Measurements from ENCODE around the gene FAM131C. TPM values are rescaled to one million over a fixed set of nuclear protein-coding genes. Genes with fewer than 3 reads are reported as not detected.
A peak's percentile ranks its signal among the peaks of the same experiment; 100 is the strongest.
"Not testable (repeated sequence)": the region's sequence is repeated elsewhere in the genome, so short reads cannot be mapped to it uniquely, and the experiment has no call there.

Gene FAM131C
- total RNA-seq, 2 donors from 2014 or later = 5.2 to 8.7 TPM

- no peak for DNase-seq (ENCODE audit: low spot score)
- H3K36me3 ChIP-seq = no peaks in the 10 kb centered on the region
- TF ChIP-seq CTCF (IDR thresholded peaks at IDR 0.05) = no peak
- no peaks in the 10 kb centered on the region for H3K9me3 ChIP-seq
- peaks cover 0 to 3% of the 10 kb centered on the region in 2 donors for H3K4me1 ChIP-seq
- no peak overlapping the region for H3K4me3 ChIP-seq
- H3K27me3 ChIP-seq = no peaks in the 10 kb centered on the region
- H3K27ac ChIP-seq = no peak overlapping the region
These were observed 19.5 kb downstream of the FAM131C start for GRCh38 chr1:16053781-16054502.

- not testable (repeated sequence) for H3K4me1 ChIP-seq; H3K27ac ChIP-seq; H3K9me3 ChIP-seq; H3K36me3 ChIP-seq; H3K4me3 ChIP-seq; DNase-seq (ENCODE audit: low spot score); H3K27me3 ChIP-seq
These were observed 21.5 kb downstream of the FAM131C start for GRCh38 chr1:16051949-16052348.

- no peak for TF ChIP-seq CTCF (IDR thresholded peaks at IDR 0.05)
- no peak for DNase-seq (ENCODE audit: low spot score)
- Histone ChIP-seq H3K36me3 (no peaks in the 10 kb centered on the region), H3K27ac (no peak overlapping the region), H3K4me1 (peaks cover 0 to 8% of the 10 kb centered on the region in 2 donors), H3K9me3 (no peaks in the 10 kb centered on the region), H3K4me3 (no peak overlapping the region), H3K27me3 (no peaks in the 10 kb centered on the region)
These were observed 22.4 kb downstream of the FAM131C start for GRCh38 chr1:16051039-16051438.

- Histone ChIP-seq H3K4me3 (no peak overlapping the region), H3K36me3 (no peaks in the 10 kb centered on the region), H3K27ac (no peak overlapping the region), H3K27me3 (no peaks in the 10 kb centered on the region), H3K9me3 (no peaks in the 10 kb centered on the region), H3K4me1 (peaks cover 0 to 8% of the 10 kb centered on the region in 2 donors)
- DNase-seq (ENCODE audit: low spot score) = no peak
- TF ChIP-seq CTCF (IDR thresholded peaks at IDR 0.05) = no peak
These were observed 23.1 kb downstream of the FAM131C start for GRCh38 chr1:16050328-16050727.

GRCh38 chr1:16048573-16049189 lies 24.8 kb downstream of the FAM131C start:
- Histone ChIP-seq H3K4me3 (peak overlapping the region; percentile 28 to 50), H3K27ac (peak overlapping the region; percentile 33 to 48), H3K27me3 (no peaks in the 10 kb centered on the region), H3K36me3 (no peaks in the 10 kb centered on the region), H3K9me3 (no peaks in the 10 kb centered on the region), H3K4me1 (peaks cover 0 to 8% of the 10 kb centered on the region in 2 donors)
- no peak for DNase-seq (ENCODE audit: low spot score)
- TF ChIP-seq CTCF (IDR thresholded peaks at IDR 0.05) = peak in 1 of 2 donors; percentile 22

GRCh38 chr1:16047791-16048475 lies 25.5 kb downstream of the FAM131C start:
- Histone ChIP-seq H3K27ac (no peak overlapping the region), H3K4me3 (no peak overlapping the region), H3K9me3 (no peaks in the 10 kb centered on the region), H3K36me3 (no peaks in the 10 kb centered on the region), H3K4me1 (peaks cover 0 to 8% of the 10 kb centered on the region in 2 donors), H3K27me3 (no peaks in the 10 kb centered on the region)
- no peak for TF ChIP-seq CTCF (IDR thresholded peaks at IDR 0.05)
- DNase-seq (ENCODE audit: low spot score) = no peak
